GM18499 (cell line): ENCODE data around the gene FSHR.
A peak's percentile ranks its signal among the peaks of the same experiment; 100 is the strongest.

ENCODE experiments used
- ATAC-seq: cut with Tn5 transposase; IDR thresholded peaks from one replicate; pipeline ENCODE4 v1.9.1; 2021; ENCODE audit warnings: moderate number of reproducible peaks; ENCODE audit not compliant: insufficient read depth, unreplicated experiment

FSHR gene

GRCh38 chr2:48929571-48930301 is 224.6 kb downstream of the FSHR start:
- no peak for ATAC-seq

DNA sequence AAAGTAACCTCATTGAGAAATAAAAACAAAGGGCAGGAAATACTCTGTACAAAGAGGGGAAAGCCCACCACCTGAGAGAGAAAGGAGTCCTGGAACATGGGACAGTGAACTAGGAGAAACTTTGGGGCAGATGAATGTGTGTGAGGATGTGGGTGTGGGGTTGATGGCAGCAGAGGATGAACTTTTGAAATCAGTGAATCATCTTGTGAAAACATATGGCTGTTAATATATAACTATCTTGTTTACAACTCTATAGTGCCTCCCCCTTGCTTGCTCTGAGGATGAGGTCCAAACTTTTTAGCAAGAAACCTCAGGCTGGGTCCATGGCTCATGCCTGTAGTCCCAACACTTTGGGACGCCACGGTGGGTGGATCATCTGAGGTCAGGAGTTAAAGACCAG is 227.0 kb downstream of the FSHR start:
- ATAC-seq: no peak

GRCh38 chr2:48915884-48916283 is 238.4 kb downstream of the FSHR start:
- no peak for ATAC-seq

DNA sequence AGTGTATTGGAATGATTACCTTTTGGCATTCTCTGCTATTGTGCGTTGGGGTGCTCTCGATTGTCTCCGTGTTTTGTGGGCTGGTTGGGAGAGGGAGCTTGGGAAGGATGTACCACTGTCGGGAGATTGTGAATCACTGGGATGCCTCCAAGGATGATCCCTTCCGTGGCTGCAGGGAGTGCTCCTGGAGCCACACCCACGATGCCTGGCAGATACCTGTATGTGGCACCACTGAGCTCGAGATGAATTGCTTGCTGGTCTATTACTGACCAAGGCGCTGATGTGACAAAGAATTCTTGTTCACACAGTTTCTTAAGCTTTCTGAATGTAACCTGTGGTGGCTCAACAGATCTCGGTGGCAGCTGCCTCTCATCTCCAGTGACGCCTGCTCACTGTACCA is 239.1 kb downstream of the FSHR start:
- no peak for ATAC-seq

DNA sequence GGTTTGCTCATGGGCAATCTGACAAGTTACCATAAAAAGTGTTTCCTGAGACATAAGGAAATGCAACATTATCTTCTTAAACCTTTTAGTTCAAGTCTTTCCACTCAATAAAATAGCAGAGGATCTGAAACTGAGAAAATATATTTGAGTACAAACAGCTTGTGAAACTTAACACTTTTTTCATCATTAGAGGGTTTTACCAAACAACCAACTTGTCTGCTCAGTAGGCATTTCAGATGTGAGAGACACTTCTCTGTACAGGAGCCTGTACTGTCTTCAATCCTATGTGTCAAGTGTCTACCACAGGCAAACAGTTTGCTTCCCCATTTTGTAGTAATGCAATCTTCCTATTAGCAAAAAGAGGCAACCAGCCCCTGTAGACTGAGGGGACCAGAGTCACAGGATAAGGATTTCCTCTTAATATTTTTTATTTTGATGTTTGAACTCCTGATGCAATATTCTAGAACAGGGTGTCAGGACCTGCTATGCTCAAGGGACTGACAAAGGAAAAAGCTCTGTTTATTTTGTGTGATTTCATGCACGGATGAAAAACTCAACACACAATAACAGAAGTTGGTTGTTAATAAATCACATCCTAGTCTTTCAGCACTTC is 239.7 kb downstream of the FSHR start:
- ATAC-seq: peak; percentile 85
